Epidermal melanocyte (primary cell): ENCODE measurements around the gene OR8H1.

ENCODE experiments used
- DNase-seq: peaks from one replicate; pipeline ENCODE4 v3.0.0; 2011; ENCODE audit warnings: low spot score; ENCODE audit not compliant: insufficient read length

OR8H1 gene, protein sequence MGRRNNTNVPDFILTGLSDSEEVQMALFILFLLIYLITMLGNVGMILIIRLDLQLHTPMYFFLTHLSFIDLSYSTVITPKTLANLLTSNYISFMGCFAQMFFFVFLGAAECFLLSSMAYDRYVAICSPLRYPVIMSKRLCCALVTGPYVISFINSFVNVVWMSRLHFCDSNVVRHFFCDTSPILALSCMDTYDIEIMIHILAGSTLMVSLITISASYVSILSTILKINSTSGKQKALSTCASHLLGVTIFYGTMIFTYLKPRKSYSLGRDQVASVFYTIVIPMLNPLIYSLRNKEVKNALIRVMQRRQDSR

DNA sequence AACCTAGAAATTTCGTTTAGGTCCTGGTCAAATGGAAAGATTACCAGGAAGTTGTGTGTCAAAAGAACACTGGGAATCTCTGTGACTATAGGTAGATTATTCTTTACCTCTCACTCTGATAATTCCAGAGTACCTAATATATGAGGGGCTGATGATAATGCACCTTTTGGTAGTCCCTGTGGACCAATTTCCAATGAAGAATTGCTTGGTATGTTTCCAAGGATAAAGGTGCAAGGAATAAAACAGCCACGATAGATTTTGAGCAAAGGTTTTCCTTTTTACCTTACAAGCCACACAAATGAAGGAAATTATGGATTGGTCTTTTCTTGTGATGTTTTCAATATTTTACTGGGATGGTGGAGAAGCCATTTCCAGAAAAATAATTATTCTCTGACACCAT, at the start of gene OR8H1:
Gene OR8H1, minus strand, starts transcription at position 101 of the 400 bp plus-strand sequence. CDS start 1,192 bp downstream, outside the sequence.
- DNase-seq: no peak

DNA sequence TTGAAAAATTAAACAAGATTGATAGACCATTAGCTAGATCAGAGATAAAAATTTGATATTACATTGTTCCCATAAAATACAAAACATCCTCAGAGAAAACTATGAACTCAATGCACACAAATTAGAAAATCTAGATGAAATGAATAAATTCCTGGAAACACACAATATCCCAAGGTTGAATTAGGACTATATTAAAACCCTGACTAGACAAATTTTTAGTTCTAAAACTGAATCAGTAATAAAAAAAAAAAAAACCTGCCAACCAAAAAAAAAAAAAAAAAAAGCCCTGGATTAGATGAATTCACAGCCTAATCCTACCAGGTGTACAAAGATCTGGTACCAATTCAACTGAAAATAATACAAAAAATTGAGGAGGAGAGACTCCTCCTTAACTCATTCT, 48.2 kb upstream of the OR8H1 start:
- no peak for DNase-seq

DNA sequence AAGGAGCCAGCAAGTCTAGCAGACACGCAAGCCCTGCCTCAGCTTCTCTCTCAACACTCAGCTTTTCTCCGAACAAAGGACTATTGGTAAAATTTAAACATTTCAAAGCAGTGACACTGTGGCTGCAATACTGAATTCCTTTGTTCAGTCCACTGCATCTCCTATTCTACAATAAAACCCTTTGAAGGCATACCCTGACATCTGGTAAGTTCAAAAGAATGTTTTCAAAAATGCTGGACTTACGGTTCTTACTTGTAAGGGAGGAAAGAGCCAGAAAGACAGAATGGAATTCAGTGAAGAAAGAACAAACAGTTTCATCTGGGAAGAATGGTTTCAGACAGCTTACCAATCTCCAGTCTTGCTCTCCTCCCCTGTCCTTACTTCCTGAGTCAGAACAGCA, 41.1 kb upstream of the OR8H1 start:
- no peak for DNase-seq

DNA sequence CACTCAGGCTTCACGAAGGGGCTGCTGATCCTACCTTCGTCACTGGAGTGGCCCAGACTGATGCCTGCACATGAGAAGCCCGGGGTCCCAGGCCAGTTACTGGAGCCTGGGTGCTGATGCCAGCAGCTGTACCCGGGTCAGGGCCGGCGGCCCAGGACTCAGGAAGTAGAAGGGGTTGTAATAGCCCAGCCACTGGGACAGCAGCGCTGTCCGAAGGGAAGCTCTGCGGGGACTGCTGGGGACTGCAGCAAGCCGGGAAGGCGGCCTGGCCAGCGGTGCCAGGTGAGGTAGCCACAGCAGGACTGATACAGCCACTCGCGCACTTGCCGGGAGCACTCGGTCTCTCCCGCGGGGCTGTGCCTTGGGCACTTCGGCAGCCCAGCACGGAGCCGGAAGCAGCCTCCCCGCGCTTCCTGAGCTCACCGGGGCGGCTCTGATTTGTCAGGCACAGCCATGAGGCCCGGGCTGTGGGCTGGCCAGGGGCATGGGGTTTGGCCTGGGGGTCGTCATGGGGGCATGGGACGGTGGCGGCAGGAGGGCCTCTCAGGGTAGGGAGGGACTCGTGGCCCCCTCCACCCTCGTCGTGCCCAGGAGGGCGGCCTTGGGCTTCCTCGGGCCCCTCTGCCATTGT, 39.9 kb upstream of the OR8H1 start:
- DNase-seq: no peak

DNA sequence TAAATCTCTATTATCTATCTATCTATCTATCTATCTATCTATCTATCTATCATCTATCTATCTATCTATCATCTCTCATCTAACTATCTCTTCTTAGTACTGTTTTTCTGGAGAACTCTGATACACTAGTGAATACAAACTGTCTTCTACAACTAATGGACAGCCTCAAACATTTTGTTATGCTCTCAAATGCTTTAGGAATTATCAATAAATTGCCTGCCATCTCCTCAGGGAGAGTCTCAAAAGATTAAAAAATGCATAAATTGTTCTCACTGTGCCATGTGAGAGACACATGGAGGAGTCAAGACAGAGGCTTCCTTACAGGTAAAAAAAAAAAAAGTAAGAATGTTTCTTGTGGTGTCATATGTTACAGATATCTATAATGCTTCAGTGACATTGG, 22.8 kb upstream of the OR8H1 start, which contains the start of gene OR8K3:
Gene OR8K3, plus strand, starts transcription at position 301 of the 400 bp plus-strand sequence. CDS start 3,163 bp downstream, outside the sequence.
- no peak for DNase-seq

DNA sequence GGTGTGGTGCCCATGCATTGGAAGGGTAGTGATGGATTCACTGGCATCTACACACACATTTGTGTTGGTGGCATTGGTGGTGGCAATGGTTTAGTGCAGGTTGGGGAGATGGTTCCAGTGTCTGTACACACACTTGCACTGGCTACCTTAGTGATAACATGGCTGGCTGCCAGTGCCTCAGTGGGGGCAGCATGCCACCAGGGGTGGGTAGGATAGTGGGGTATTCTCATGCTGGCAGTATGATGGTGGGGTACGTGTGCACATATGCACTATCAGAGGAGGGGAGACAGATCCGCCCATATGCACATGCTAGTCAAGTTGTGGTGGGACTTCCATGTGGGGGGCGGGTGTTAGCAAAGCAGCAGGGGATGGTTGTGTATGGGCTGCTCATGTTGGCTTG, 15.8 kb upstream of the OR8H1 start:
- DNase-seq: no peak

DNA sequence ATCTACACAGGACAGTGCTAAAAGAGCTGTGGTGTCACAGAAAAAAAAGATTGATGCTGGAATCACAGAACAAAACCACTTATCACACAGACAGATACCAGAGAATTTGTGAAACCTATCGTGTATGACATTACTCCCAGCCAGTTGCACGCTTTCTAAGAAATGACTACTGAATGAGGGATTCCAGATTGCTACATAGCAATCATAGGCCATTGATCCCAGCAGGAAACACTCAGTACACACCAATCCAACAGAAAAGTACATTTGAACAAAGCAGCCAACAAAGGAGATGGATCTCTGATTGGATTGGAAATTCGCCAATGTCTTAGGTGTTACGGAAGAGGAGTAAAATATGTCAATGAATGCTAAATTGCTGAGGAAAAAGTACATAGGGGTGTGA, 4.8 kb upstream of the OR8H1 start:
- no peak for DNase-seq

DNA sequence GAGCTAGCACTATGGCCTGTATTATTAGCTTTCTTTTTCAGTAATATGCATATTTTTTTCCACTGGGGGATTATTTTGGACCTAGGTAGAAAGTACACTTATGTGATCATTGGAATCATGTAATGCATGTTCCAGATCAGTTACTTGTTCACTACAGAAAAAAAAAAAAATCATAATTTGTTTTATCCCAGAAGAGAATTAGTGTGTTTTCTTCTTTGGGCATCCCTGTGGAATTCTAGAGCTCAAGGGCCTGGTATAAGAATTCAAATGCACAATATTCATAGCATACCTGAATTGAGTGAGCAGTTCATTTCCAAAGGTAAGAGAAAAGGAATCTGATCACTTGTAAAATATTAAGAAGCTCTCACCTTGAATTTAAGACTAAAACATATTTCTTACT, 18.2 kb downstream of the OR8H1 start, which contains the start of gene OR5T1:
Gene OR5T1, plus strand, starts transcription at position 301 of the 400 bp plus-strand sequence. CDS start 1,485 bp downstream, outside the sequence.
- no peak for DNase-seq

DNA sequence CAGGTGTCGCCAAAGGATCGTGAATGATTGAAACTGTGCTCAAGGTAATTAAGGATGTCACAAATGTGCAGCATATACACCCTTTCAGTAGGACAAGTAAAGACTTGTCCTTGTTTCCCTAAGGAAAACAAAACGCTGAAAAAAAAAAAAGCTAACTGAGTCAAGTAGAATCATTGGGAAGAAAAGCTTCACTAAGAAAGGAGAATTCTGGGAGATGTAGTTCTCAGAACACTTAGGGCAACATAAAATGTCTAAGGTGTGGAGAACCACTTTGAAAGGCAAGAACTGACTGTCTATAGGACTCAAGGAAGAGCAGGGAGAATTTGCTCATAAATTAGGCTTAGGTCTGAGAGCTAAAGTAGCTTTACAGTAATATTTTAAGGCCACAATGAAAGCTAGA, 21.0 kb downstream of the OR8H1 start:
- DNase-seq: no peak

DNA sequence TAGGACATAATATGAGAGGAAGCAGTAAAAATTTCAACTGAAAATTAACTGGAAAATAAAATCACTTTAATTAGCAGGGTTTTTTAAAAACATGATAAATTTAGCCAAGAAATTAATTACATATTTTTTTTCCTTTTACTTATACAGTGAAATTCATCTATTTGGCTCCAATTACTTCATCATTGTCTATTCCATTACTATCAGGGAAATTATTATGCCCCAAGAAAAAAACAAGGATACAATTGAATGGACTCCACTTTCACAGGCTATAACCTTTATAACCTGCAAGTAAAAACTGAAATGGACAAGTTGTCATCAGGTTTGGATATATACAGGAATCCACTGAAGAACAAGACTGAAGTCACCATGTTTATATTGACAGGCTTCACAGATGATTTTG, 40.1 kb downstream of the OR8H1 start, which contains the start of gene OR5T3:
Gene OR5T3, plus strand, starts transcription at position 301 of the 400 bp plus-strand sequence. Its CDS starts 0 bp downstream, at position 301.
- no peak for DNase-seq
